ENCODE data around the gene SUCLG2.

The SUCLG2 gene

GRCh38 chr3:67376416-67376815 lies 278.0 kb downstream of the SUCLG2 start:
- no peak for DNase-seq

- DNase-seq, result no peak
These were observed 278.4 kb downstream of the SUCLG2 start for GRCh38 chr3:67375976-67376375.

DNA sequence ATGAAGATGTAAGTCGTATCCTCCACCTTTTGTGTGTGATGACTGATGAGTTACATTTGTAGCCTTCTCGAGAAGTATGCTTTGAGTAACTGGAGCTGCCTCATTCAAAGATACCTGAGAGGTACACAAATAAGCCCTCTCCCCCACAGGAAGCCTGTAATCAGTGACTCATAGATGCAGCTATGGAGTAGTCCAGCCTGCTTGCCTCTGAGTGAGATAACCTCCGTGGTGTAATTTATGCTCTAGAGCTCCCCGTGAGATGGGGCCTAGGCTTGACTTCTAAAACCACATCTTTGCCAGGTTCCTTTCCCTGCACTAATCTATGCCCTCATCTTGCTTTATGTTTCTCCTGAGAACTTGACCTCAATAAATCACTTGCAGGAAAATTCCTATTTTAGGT lies 291.7 kb downstream of the SUCLG2 start:
- DNase-seq, result no peak

DNA sequence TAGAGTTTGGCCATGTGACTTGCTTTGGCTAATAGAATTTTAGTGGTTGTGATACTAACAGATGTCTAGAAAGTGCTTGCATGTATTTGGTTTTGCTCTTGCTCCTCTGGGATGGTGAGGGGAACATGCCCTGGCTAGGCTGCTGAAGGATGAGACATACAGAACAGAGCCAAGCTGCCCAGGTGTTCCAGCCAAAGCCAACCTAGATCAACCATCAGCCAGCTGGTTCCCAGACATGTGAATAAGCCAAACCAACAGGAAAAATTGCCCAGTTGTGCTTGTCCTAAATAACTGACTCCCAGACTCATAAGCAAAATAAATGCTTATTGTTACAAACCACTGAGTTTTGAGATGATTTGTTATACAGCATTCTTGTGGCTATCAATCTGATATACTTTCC lies 292.6 kb downstream of the SUCLG2 start:
- DNase-seq, result peak; percentile 1

DNA sequence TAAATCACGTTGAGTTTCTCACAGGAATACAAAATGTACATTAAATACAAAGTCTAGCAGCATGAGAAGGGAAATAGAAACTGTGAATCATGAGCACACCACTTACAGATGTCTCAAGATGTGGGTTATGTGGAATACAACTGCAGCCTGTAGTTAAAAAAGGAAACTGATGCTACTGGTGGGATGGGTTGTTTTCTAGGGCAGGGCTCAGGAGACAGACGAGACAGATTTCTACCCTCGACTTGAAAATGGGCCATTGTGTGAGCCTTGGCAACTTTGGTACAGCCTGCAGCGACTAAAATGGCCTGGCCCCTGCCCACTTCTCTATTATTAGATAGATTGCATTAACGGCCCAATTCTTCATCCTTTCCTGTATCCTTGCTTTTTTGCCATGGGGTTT lies 293.1 kb downstream of the SUCLG2 start:
- DNase-seq, result no peak

DNA sequence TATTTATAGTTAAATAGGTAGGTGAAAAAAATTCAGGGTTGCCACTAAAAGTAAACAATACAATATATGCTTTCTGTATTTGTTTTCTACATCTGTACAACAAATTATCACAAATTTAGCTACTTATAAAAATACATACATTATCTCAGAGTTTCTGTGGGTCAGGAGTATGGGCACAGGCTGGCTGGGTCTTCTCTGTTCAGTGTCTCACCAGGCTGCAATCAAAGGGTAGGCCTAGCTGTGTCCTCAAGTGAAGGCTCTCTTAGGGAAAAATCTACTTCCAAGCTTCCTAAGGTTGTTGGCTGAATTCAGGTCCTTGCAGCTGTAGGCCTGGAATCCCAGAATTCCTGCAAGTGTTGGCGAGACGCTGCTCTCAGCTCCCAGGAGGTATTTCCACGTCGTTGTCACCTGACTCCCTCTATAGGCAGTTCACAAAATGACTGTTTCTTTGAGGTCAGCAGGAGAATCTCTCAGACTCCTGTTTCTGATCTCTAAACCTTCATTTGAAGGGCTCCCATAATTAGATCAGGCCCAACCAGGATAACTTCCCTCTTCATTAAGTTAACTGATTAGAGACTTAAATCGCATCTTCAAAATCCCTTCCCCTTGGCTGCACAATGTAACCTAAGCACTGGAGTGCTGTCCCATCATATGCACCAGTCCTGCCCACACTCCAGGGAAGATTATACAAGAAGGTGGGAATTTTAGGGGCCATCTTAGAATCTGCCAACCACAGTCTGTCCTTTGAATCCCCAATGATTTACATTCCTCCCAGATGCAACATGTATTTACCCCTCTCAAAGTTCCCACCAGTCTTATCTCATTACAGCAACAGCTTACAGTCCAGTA lies 296.6 kb downstream of the SUCLG2 start:
- DNase-seq, result peak; percentile 5

GRCh38 chr3:67349551-67350174 lies 304.7 kb downstream of the SUCLG2 start:
- no peak for DNase-seq

DNA sequence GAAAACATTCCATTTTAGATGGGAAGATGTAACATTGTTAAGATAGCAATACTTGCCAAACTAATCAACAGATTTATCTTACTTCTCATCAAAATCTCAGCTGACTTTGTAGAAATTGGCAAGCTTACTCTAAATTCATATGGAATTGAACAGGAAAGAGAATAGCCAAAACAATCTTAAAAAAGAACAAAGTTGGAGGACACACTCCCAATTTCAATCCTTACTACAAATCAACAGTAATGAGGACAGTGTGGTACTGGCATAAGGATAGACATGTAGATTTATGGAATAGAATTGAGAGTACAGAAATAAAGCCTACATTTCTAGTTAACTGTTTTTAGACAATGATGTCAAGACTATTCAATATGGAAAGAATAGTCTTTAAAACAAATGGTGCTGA lies 308.3 kb downstream of the SUCLG2 start:
- DNase-seq, result no peak

DNA sequence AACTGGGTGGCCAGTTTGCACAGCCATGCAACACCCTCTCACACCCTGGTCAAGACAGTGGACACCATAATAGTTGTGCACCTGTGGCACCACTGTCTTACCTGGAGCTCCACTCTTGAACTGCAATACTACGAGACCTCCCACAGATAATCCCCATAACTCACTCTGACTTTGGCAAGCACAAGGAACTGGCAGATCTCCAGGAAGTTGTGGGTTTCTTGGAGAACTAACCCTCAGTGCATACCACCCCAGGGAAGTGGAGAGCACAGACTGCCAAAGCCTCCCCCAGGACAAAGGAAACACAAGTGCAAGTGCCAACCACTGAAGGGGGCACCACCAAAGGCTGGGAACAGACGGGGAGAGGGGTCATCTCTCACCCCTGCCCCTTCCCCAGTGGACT lies 318.6 kb downstream of the SUCLG2 start:
- DNase-seq, result no peak

DNA sequence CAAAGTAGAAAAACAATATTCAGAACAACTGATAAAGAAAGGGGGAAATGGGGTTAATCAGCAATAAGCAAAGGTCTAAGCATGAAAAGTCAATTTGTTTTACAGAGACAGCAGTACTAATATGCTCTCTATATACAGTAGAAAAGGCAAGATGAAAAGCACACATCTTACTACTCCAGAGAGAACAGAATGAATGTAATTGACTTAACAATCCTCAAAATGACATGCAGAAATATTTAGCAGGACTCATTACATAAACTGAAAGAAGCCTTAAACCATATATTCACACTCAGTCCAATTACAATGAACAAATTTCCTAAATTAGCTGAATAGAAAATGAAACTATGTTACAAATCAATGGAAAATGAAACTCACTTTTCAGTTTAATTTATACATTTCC lies 319.8 kb downstream of the SUCLG2 start:
- DNase-seq, result no peak

DNA sequence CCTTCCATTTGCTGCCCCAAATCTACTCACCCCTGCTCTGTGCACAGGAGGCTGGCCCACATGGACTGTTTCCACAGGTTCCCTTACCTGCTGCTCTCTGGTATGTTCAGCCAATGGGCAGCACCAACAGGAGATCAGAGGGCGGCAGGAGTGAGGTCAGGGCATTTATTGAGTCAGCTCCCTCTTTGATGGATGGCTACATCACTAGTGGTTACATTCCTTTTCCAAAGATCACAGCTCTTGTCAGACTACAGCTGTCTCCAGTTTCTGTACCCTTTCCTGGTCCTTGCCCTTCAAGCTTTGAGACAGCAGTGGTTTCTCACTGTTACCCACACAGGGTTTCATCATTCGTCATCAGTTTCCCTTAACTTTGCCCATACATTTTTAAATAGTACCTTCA lies 325.1 kb downstream of the SUCLG2 start:
- DNase-seq, result no peak

DNA sequence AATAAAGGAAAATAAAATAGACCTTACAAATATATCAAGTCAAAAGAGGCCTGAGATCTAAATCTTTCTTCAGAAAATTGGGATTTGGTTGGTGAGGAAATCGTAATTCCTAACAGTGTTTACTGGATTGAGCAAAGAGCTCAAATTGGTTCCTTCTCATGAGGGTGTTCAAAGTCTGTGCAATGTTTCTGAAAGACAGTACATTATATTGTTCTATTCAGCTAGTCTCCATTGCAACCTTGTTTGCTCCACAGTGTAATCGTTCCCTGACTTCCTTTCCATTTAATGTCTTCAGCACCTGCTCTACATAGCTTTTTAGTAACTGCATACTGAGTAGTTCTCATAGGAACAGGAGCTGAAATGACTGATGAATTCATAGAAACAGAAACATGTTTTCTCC lies 326.8 kb downstream of the SUCLG2 start:
- DNase-seq, result no peak

GRCh38 chr3:67325231-67325630 lies 329.2 kb downstream of the SUCLG2 start:
- DNase-seq, result no peak

Measured in NCI-H2171 treated with DMSO at 0.1 percent for 48 hours (cell line).